GM13976 (cell line): ENCODE measurements around the gene EME2.

Experiments
- DNase-seq: peaks from one replicate; pipeline ENCODE4 v3.0.0; 2012; ENCODE audit warnings: low spot score
- CTCF ChIP-seq: IDR thresholded peaks from 2 replicates; pipeline ENCODE4 v1.5.1; 2012; ENCODE audit warnings: borderline replicate concordance, mild to moderate bottlenecking; ENCODE audit not compliant: insufficient read depth; ENCODE audit errors: extremely low read depth, missing control alignments, control extremely low read depth
- in situ Hi-C: fragments of 300-500 bp; cut with MboI; formaldehyde crosslinking; loops from one replicate; pipeline ENCODE4 v1.12.0; 2022; ENCODE audit warnings: low sequenced_read_pairs, mixed read lengths, inconsistent platforms; ENCODE audit not compliant: unreplicated experiment

EME2 gene

DNA sequence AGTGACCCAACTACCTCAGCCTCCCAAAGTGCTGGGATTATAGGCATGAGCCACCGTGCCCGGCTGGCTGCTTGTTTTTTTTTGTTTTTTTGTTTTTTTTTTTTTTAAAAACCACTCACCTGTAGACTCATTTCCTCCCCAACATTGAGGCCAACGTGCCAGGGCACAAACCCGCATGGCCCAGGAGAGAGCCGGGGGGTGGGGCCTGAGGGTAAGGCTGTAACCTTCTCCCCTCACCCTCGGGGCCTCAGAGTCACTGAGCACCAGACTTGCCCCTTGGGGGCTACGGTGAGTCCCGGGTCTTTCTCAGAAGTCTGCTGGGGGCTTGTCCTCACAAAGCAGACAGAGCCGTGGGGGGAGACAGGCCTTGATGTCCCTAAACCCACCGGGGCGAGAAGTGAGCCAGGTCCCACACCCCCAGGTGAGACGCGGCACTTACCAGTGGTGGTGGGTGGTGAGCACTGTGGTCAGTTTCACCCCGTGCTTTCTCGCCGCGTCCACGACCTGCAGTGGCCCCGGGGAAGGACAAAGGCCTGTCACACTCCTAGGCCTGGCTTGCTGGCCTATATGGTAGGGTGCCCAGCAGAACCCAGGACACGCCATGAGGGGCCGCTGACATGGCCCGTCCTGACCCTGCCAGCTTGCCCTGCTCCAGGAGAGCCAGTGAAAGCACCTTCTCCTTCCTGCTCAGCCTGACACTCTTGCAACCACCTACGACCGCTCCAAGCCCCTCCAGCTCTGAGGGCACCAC, 49.4 kb downstream of the EME2 start:
- in situ Hi-C loops, result no loop called here
- TF ChIP-seq CTCF, result no peak
- DNase-seq, result no peak

GRCh38 chr16:1822801-1823200, 50.2 kb downstream of the EME2 start:
- no peak for DNase-seq
- in situ Hi-C loops, result no loop called here
- no peak for TF ChIP-seq CTCF

GRCh38 chr16:1823821-1824220, 51.2 kb downstream of the EME2 start:
- peak; percentile 54 for DNase-seq
- TF ChIP-seq CTCF, result no peak
- in situ Hi-C loops, result no loop called here

DNA sequence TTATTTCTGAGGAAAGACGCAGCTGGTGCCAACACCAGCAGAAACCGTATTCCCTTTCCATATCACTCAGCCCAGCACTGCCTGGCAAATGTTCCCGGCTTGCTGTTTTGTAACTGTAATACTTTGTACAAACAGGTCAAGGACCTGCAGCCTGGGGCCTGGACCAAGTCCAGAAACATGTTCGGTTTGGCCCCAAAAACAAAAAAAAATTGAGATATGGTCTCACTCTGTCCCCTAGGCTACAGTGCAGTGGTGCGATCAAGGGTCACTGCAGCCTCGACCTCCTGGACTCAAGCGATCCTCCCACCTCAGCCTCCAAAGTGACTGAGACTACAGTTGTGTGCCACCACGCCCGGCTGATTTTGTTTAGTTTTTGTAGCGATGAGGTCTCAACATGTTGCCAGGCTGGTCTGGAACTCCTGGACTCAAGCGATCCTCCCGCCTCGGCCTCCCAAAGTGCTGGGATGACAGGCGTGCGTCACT, 52.8 kb downstream of the EME2 start:
- in situ Hi-C loops, result no loop called here
- no peak for TF ChIP-seq CTCF
- DNase-seq, result no peak
